ENCODE data around the gene ARPP21. TPM values are rescaled to one million over a fixed set of nuclear protein-coding genes. Genes with fewer than 3 reads are reported as not detected.

ARPP21 gene
- total RNA-seq, result 0.24 TPM in 1 of 2 replicates, not detected in the other

DNA sequence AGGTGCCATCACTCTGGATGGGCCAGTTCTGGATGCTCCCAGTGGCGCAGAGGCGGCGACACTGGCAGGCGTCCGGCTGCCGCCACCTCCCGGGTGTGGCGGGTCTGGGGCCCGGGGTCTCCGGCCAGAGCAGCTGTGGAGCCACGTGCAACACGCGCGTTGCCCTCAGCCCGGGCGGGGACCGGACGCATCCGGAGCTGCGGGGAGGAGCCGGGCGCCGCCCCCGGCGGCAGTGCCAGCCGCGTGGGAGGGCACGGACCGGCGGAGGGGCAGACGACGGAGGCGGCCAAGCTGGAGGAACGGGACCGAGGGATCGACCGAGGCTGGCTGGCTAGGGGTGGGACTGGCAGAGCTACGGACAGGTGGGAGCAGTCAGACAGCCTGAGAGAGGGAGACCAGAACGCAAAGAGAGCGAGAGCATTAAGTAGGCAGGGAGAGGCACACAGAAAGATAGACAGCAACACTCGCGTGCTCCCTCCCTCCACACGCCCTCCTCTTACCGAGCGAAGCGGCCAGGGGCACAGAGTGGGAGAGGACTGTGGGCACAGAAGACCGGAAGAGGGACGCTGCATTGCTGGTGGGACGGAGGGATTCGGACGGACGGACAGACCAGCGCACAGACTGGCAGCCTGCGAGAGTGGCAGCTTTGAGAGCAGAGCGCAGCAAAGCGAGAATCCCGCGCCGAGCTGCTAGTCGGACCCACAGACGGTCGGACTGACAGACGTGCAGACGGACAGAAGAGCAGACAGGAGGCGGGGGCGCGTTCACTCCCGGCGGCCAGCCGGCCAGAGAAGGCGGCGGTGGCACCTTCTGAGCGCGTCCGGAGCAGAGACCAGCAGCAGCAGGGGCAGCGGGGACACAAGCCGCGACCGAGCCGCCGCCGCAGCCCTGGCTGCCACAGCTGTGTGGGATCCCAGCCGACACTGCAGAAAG lies at the start of gene ARPP21:
ARPP21 (plus strand) TSS at position 272 of the 933 bp plus-strand sequence. CDS start 42,227 bp downstream, outside the sequence.

Measured in epithelial cell of alveolus of lung (primary cell).